ENCODE measurements around the gene ITPRID1.

ITPRID1 gene

GRCh38 chr7:31487476-31487875 lies 26.4 kb upstream of the ITPRID1 start:
- Histone ChIP-seq H3K9me3 (ENCODE audit: control insufficient read depth in 2 of 2, low read length in 2 of 2) (peaks cover 0 to 2% of the 10 kb centered on the region in 2 donors), H3K27ac (ENCODE audit: low read length) (no peak overlapping the region), H3K9ac (ENCODE audit: low read length in 2 of 2) (no peak overlapping the region), H3K36me3 (ENCODE audit: control insufficient read depth in 2 of 2, insufficient read depth in 2 of 2, low read length in 2 of 2) (no peaks in the 10 kb centered on the region), H3K4me3 (ENCODE audit: low read length in 2 of 2) (no peak overlapping the region), H3K27me3 (ENCODE audit: control insufficient read depth in 1 of 2, insufficient read depth in 2 of 2, low read length in 2 of 2) (peaks cover 0 to 2% of the 10 kb centered on the region in 2 donors), H3K4me1 (ENCODE audit: control insufficient read depth, insufficient read depth, low read length) (no peaks in the 10 kb centered on the region)

- no peak overlapping the region for H3K9ac ChIP-seq (ENCODE audit: low read length in 2 of 2)
- no peak overlapping the region for H3K27ac ChIP-seq (ENCODE audit: low read length)
- peaks cover 0 to 4% of the 10 kb centered on the region in 2 donors for H3K27me3 ChIP-seq (ENCODE audit: control insufficient read depth in 1 of 2, insufficient read depth in 2 of 2, low read length in 2 of 2)
- H3K36me3 ChIP-seq (ENCODE audit: control insufficient read depth in 2 of 2, insufficient read depth in 2 of 2, low read length in 2 of 2), result no peaks in the 10 kb centered on the region
- no peak overlapping the region for H3K4me3 ChIP-seq (ENCODE audit: low read length in 2 of 2)
- H3K4me1 ChIP-seq (ENCODE audit: control insufficient read depth, insufficient read depth, low read length), result no peaks in the 10 kb centered on the region
- peaks cover 0 to 2% of the 10 kb centered on the region in 2 donors for H3K9me3 ChIP-seq (ENCODE audit: control insufficient read depth in 2 of 2, low read length in 2 of 2)
These were observed 25.2 kb upstream of the ITPRID1 start for GRCh38 chr7:31488562-31489203.

- H3K27me3 ChIP-seq (ENCODE audit: control insufficient read depth in 1 of 2, insufficient read depth in 2 of 2, low read length in 2 of 2), result peaks cover 0 to 4% of the 10 kb centered on the region in 2 donors
- H3K4me3 ChIP-seq (ENCODE audit: low read length in 2 of 2), result no peak overlapping the region
- H3K4me1 ChIP-seq (ENCODE audit: control insufficient read depth, insufficient read depth, low read length), result no peaks in the 10 kb centered on the region
- no peaks in the 10 kb centered on the region for H3K9me3 ChIP-seq (ENCODE audit: control insufficient read depth in 2 of 2, low read length in 2 of 2)
- no peak overlapping the region for H3K9ac ChIP-seq (ENCODE audit: low read length in 2 of 2)
- H3K36me3 ChIP-seq (ENCODE audit: control insufficient read depth in 2 of 2, insufficient read depth in 2 of 2, low read length in 2 of 2), result no peaks in the 10 kb centered on the region
- no peak overlapping the region for H3K27ac ChIP-seq (ENCODE audit: low read length)
These were observed 23.0 kb upstream of the ITPRID1 start for GRCh38 chr7:31490796-31491314.

- H3K9ac ChIP-seq (ENCODE audit: low read length in 2 of 2), result no peak overlapping the region
These were observed 21.8 kb upstream of the ITPRID1 start for GRCh38 chr7:31492086-31492485.

GRCh38 chr7:31493714-31494181 lies 20.1 kb upstream of the ITPRID1 start:
- peaks cover 0 to 2% of the 10 kb centered on the region in 2 donors for H3K27me3 ChIP-seq (ENCODE audit: control insufficient read depth in 1 of 2, insufficient read depth in 2 of 2, low read length in 2 of 2)
- H3K4me1 ChIP-seq (ENCODE audit: control insufficient read depth, insufficient read depth, low read length), result no peaks in the 10 kb centered on the region
- H3K27ac ChIP-seq (ENCODE audit: low read length), result no peak overlapping the region
- H3K9ac ChIP-seq (ENCODE audit: low read length in 2 of 2), result no peak overlapping the region
- H3K36me3 ChIP-seq (ENCODE audit: control insufficient read depth in 2 of 2, insufficient read depth in 2 of 2, low read length in 2 of 2), result no peaks in the 10 kb centered on the region
- H3K9me3 ChIP-seq (ENCODE audit: control insufficient read depth in 2 of 2, low read length in 2 of 2), result no peaks in the 10 kb centered on the region
- H3K4me3 ChIP-seq (ENCODE audit: low read length in 2 of 2), result no peak overlapping the region

More at GRCh38 chr7:31492086-31492485, 21.8 kb upstream of the ITPRID1 start:
- H3K36me3 ChIP-seq (ENCODE audit: control insufficient read depth in 2 of 2, insufficient read depth in 2 of 2, low read length in 2 of 2), result no peaks in the 10 kb centered on the region
- H3K27me3 ChIP-seq (ENCODE audit: control insufficient read depth in 1 of 2, insufficient read depth in 2 of 2, low read length in 2 of 2), result peaks cover 0 to 3% of the 10 kb centered on the region in 2 donors
- H3K9me3 ChIP-seq (ENCODE audit: control insufficient read depth in 2 of 2, low read length in 2 of 2), result no peaks in the 10 kb centered on the region
- no peaks in the 10 kb centered on the region for H3K4me1 ChIP-seq (ENCODE audit: control insufficient read depth, insufficient read depth, low read length)
- H3K27ac ChIP-seq (ENCODE audit: low read length), result no peak overlapping the region
- H3K4me3 ChIP-seq (ENCODE audit: low read length in 2 of 2), result no peak overlapping the region

- Histone ChIP-seq H3K27me3 (ENCODE audit: control insufficient read depth in 1 of 2, insufficient read depth in 2 of 2, low read length in 2 of 2) (peaks cover 0 to 2% of the 10 kb centered on the region in 2 donors), H3K36me3 (ENCODE audit: control insufficient read depth in 2 of 2, insufficient read depth in 2 of 2, low read length in 2 of 2) (no peaks in the 10 kb centered on the region), H3K9me3 (ENCODE audit: control insufficient read depth in 2 of 2, low read length in 2 of 2) (no peaks in the 10 kb centered on the region), H3K4me1 (ENCODE audit: control insufficient read depth, insufficient read depth, low read length) (no peaks in the 10 kb centered on the region), H3K27ac (ENCODE audit: low read length) (no peak overlapping the region), H3K4me3 (ENCODE audit: low read length in 2 of 2) (no peak overlapping the region), H3K9ac (ENCODE audit: low read length in 2 of 2) (no peak overlapping the region)
These were observed 19.5 kb upstream of the ITPRID1 start for GRCh38 chr7:31494421-31494820.

- H3K27ac ChIP-seq (ENCODE audit: low read length), result no peak overlapping the region
- H3K27me3 ChIP-seq (ENCODE audit: control insufficient read depth in 1 of 2, insufficient read depth in 2 of 2, low read length in 2 of 2), result peaks cover 0 to 2% of the 10 kb centered on the region in 2 donors
- H3K9ac ChIP-seq (ENCODE audit: low read length in 2 of 2), result no peak overlapping the region
- no peaks in the 10 kb centered on the region for H3K36me3 ChIP-seq (ENCODE audit: control insufficient read depth in 2 of 2, insufficient read depth in 2 of 2, low read length in 2 of 2)
- no peaks in the 10 kb centered on the region for H3K9me3 ChIP-seq (ENCODE audit: control insufficient read depth in 2 of 2, low read length in 2 of 2)
- H3K4me3 ChIP-seq (ENCODE audit: low read length in 2 of 2), result no peak overlapping the region
- no peaks in the 10 kb centered on the region for H3K4me1 ChIP-seq (ENCODE audit: control insufficient read depth, insufficient read depth, low read length)
These were observed 18.2 kb upstream of the ITPRID1 start for GRCh38 chr7:31495653-31496052.

- H3K27ac ChIP-seq (ENCODE audit: low read length), result no peak overlapping the region
These were observed 16.4 kb upstream of the ITPRID1 start for GRCh38 chr7:31497516-31497915.

GRCh38 chr7:31500656-31501055 lies 13.2 kb upstream of the ITPRID1 start:
- Histone ChIP-seq H3K36me3 (ENCODE audit: control insufficient read depth in 2 of 2, insufficient read depth in 2 of 2, low read length in 2 of 2) (no peaks in the 10 kb centered on the region), H3K27me3 (ENCODE audit: control insufficient read depth in 1 of 2, insufficient read depth in 2 of 2, low read length in 2 of 2) (no peaks in the 10 kb centered on the region), H3K9ac (ENCODE audit: low read length in 2 of 2) (no peak overlapping the region), H3K9me3 (ENCODE audit: control insufficient read depth in 2 of 2, low read length in 2 of 2) (no peaks in the 10 kb centered on the region), H3K27ac (ENCODE audit: low read length) (no peak overlapping the region), H3K4me1 (ENCODE audit: control insufficient read depth, insufficient read depth, low read length) (no peaks in the 10 kb centered on the region), H3K4me3 (ENCODE audit: low read length in 2 of 2) (no peak overlapping the region)

More at GRCh38 chr7:31497516-31497915, 16.4 kb upstream of the ITPRID1 start:
- H3K36me3 ChIP-seq (ENCODE audit: control insufficient read depth in 2 of 2, insufficient read depth in 2 of 2, low read length in 2 of 2), result no peaks in the 10 kb centered on the region
- H3K4me3 ChIP-seq (ENCODE audit: low read length in 2 of 2), result no peak overlapping the region
- no peaks in the 10 kb centered on the region for H3K9me3 ChIP-seq (ENCODE audit: control insufficient read depth in 2 of 2, low read length in 2 of 2)
- no peaks in the 10 kb centered on the region for H3K4me1 ChIP-seq (ENCODE audit: control insufficient read depth, insufficient read depth, low read length)
- H3K9ac ChIP-seq (ENCODE audit: low read length in 2 of 2), result no peak overlapping the region
- H3K27me3 ChIP-seq (ENCODE audit: control insufficient read depth in 1 of 2, insufficient read depth in 2 of 2, low read length in 2 of 2), result peaks cover 0 to 2% of the 10 kb centered on the region in 2 donors

- Histone ChIP-seq H3K4me1 (ENCODE audit: control insufficient read depth, insufficient read depth, low read length) (no peaks in the 10 kb centered on the region), H3K27me3 (ENCODE audit: control insufficient read depth in 1 of 2, insufficient read depth in 2 of 2, low read length in 2 of 2) (no peaks in the 10 kb centered on the region), H3K36me3 (ENCODE audit: control insufficient read depth in 2 of 2, insufficient read depth in 2 of 2, low read length in 2 of 2) (no peaks in the 10 kb centered on the region), H3K9ac (ENCODE audit: low read length in 2 of 2) (no peak overlapping the region), H3K27ac (ENCODE audit: low read length) (no peak overlapping the region), H3K9me3 (ENCODE audit: control insufficient read depth in 2 of 2, low read length in 2 of 2) (no peaks in the 10 kb centered on the region), H3K4me3 (ENCODE audit: low read length in 2 of 2) (no peak overlapping the region)
These were observed 5.1 kb upstream of the ITPRID1 start for GRCh38 chr7:31508823-31509222.

GRCh38 chr7:31512166-31512565 lies 1.7 kb upstream of the ITPRID1 start:
- Histone ChIP-seq H3K9me3 (ENCODE audit: control insufficient read depth in 2 of 2, low read length in 2 of 2) (peaks cover 0 to 2% of the 10 kb centered on the region in 2 donors), H3K36me3 (ENCODE audit: control insufficient read depth in 2 of 2, insufficient read depth in 2 of 2, low read length in 2 of 2) (no peaks in the 10 kb centered on the region), H3K27me3 (ENCODE audit: control insufficient read depth in 1 of 2, insufficient read depth in 2 of 2, low read length in 2 of 2) (no peaks in the 10 kb centered on the region), H3K9ac (ENCODE audit: low read length in 2 of 2) (no peak overlapping the region), H3K27ac (ENCODE audit: low read length) (no peak overlapping the region), H3K4me3 (ENCODE audit: low read length in 2 of 2) (no peak overlapping the region), H3K4me1 (ENCODE audit: control insufficient read depth, insufficient read depth, low read length) (no peaks in the 10 kb centered on the region)

All from stomach smooth muscle (tissue), 2 donors.